Mesendoderm (in vitro differentiated cells): ENCODE results near the gene SWI5.
A peak's percentile ranks its signal among the peaks of the same experiment; 100 is the strongest.

Experiments
- DNase-seq: peaks from one replicate; pipeline ENCODE4 v3.0.0; 2013
- H2AK5ac ChIP-seq: 2 replicates; pipeline ENCODE4 v1.6.1; 2013; ENCODE audit warnings: low read length, inconsistent platforms
- H2BK120ac ChIP-seq: 2 replicates; pipeline ENCODE4 v1.6.1; 2013; ENCODE audit warnings: low read depth, mild to moderate bottlenecking, low read length, moderate library complexity, mixed read lengths
- H2BK15ac ChIP-seq: replicated peaks from 2 replicates; pipeline ENCODE4 v1.6.1; 2013; ENCODE audit warnings: low read depth, mild to moderate bottlenecking, moderate library complexity
- H2BK5ac ChIP-seq: 2 replicates; pipeline ENCODE4 v1.6.1; 2013; ENCODE audit warnings: low read length, inconsistent platforms
- H3K18ac ChIP-seq: 2 replicates; pipeline ENCODE4 v1.6.1; 2013; ENCODE audit warnings: mild to moderate bottlenecking, low read length, mixed read lengths
- H3K23ac ChIP-seq: one replicate; pipeline ENCODE4 v1.6.1; 2013; ENCODE audit warnings: low read length
- H3K27ac ChIP-seq: 2 replicates; pipeline ENCODE4 v1.5.1; 2013; ENCODE audit warnings: low read depth, mild to moderate bottlenecking, inconsistent platforms, low read length, moderate library complexity
- H3K27me3 ChIP-seq: 2 replicates; pipeline ENCODE4 v1.6.1; 2013; ENCODE audit warnings: low read length, control low read depth, mild to moderate bottlenecking, inconsistent platforms; ENCODE audit not compliant: insufficient read depth, poor library complexity
- H3K36me3 ChIP-seq: 2 replicates; pipeline ENCODE4 v1.6.1; 2013; ENCODE audit warnings: low read length, inconsistent platforms; ENCODE audit not compliant: control insufficient read depth, insufficient read depth
- H3K4ac ChIP-seq: one replicate; pipeline ENCODE4 v1.6.1; 2013; ENCODE audit warnings: low read depth, mild to moderate bottlenecking, low read length, moderate library complexity
- H3K4me1 ChIP-seq: 2 replicates; pipeline ENCODE4 v1.6.1; 2013; ENCODE audit warnings: low read depth, low read length, inconsistent platforms; ENCODE audit not compliant: control insufficient read depth
- H3K4me2 ChIP-seq: 2 replicates; pipeline ENCODE4 v1.6.1; 2013; ENCODE audit warnings: low read length
- H3K4me3 ChIP-seq: 2 replicates; pipeline ENCODE4 v1.5.1; 2013; ENCODE audit warnings: mild to moderate bottlenecking, low read length
- H3K56ac ChIP-seq: one replicate; pipeline ENCODE4 v1.6.1; 2013; ENCODE audit warnings: low read length
- H3K79me1 ChIP-seq: 2 replicates; pipeline ENCODE4 v1.6.1; 2013; ENCODE audit warnings: low read length, inconsistent platforms
- H3K79me2 ChIP-seq: 2 replicates; pipeline ENCODE4 v1.6.1; 2013; ENCODE audit warnings: mild to moderate bottlenecking, low read length; ENCODE audit not compliant: control insufficient read depth, insufficient read depth
- H3K9ac ChIP-seq: 2 replicates; pipeline ENCODE4 v1.6.1; 2013; ENCODE audit warnings: low read length, inconsistent platforms
- H4K5ac ChIP-seq: one replicate; pipeline ENCODE4 v1.6.1; 2013; ENCODE audit warnings: low read length
- H4K8ac ChIP-seq: one replicate; pipeline ENCODE4 v1.6.1; 2013; ENCODE audit warnings: low read depth, mild to moderate bottlenecking, control low read depth, low read length, moderate library complexity
- WGBS: extraction: QIAGEN DNeasy Blood & Tissue Kit; methylation state at CpG from one replicate; pipeline ENCODE4 v1.1.7; 2013; ENCODE audit warnings: low lambda C conversion rate, missing lambda C conversion rate; ENCODE audit not compliant: insufficient coverage; ENCODE audit errors: extremely low coverage; 5-methylcytosine and 5-hydroxymethylcytosine counted together

SWI5 gene

GRCh38 chr9:128297221-128297773 is 21.2 kb downstream of the SWI5 start:
- H3K79me1 ChIP-seq, result no peaks in the 10 kb centered on the region
- H3K4me1 ChIP-seq, result no peaks in the 10 kb centered on the region
- H3K23ac ChIP-seq, result peak overlapping the region; percentile 9
- H2BK15ac ChIP-seq, result no peak overlapping the region
- H3K36me3 ChIP-seq, result no peaks in the 10 kb centered on the region
- no peak overlapping the region for H3K4me2 ChIP-seq
- H4K5ac ChIP-seq, result no peak overlapping the region
- no peak overlapping the region for H3K4ac ChIP-seq
- DNase-seq, result no peak
- no peak overlapping the region for H2BK120ac ChIP-seq
- no peak overlapping the region for H3K27ac ChIP-seq
- H3K18ac ChIP-seq, result no peak overlapping the region
- no peaks in the 10 kb centered on the region for H3K79me2 ChIP-seq
- no peak overlapping the region for H2AK5ac ChIP-seq
- H2BK5ac ChIP-seq, result no peak overlapping the region
- no peak overlapping the region for H3K4me3 ChIP-seq
- H3K9ac ChIP-seq, result no peak overlapping the region
- H3K56ac ChIP-seq, result no peak overlapping the region
- H3K27me3 ChIP-seq, result no peaks in the 10 kb centered on the region
- H4K8ac ChIP-seq, result no peak overlapping the region
- WGBS, result no CpG with 5 or more reads among the region's 2 CpGs

- no peak overlapping the region for H3K4me2 ChIP-seq
- DNase-seq, result no peak
- no peak overlapping the region for H2BK15ac ChIP-seq
- no peak overlapping the region for H3K27ac ChIP-seq
- no peaks in the 10 kb centered on the region for H3K27me3 ChIP-seq
- no peak overlapping the region for H2BK120ac ChIP-seq
- no peak overlapping the region for H3K18ac ChIP-seq
- no peak overlapping the region for H3K9ac ChIP-seq
- H3K4ac ChIP-seq, result no peak overlapping the region
- H3K56ac ChIP-seq, result no peak overlapping the region
- no peaks in the 10 kb centered on the region for H3K79me1 ChIP-seq
- H3K4me1 ChIP-seq, result no peaks in the 10 kb centered on the region
- H4K5ac ChIP-seq, result no peak overlapping the region
- H3K23ac ChIP-seq, result no peak overlapping the region
- H3K79me2 ChIP-seq, result no peaks in the 10 kb centered on the region
- H3K4me3 ChIP-seq, result no peak overlapping the region
- H4K8ac ChIP-seq, result no peak overlapping the region
- H3K36me3 ChIP-seq, result no peaks in the 10 kb centered on the region
- H2AK5ac ChIP-seq, result no peak overlapping the region
- WGBS, result no CpG with 5 or more reads among the region's 20 CpGs
- H2BK5ac ChIP-seq, result no peak overlapping the region
Observed at GRCh38 chr9:128298535-128299482, 22.7 kb downstream of the SWI5 start.

GRCh38 chr9:128304136-128304970 is 28.3 kb downstream of the SWI5 start:
- Histone ChIP-seq H3K36me3 (no peaks in the 10 kb centered on the region), H2AK5ac (no peak overlapping the region), H4K5ac (no peak overlapping the region), H4K8ac (no peak overlapping the region), H3K9ac (no peak overlapping the region), H3K4me3 (no peak overlapping the region), H3K4me2 (no peak overlapping the region), H3K79me1 (no peaks in the 10 kb centered on the region), H3K56ac (no peak overlapping the region), H3K27me3 (no peaks in the 10 kb centered on the region), H2BK120ac (no peak overlapping the region), H3K23ac (no peak overlapping the region), H3K27ac (no peak overlapping the region), H3K18ac (no peak overlapping the region), H3K4ac (no peak overlapping the region), H2BK5ac (no peak overlapping the region), H3K4me1 (no peaks in the 10 kb centered on the region), H3K79me2 (no peaks in the 10 kb centered on the region), H2BK15ac (no peak overlapping the region)
- no CpG with 5 or more reads among the region's 9 CpGs for WGBS
- no peak for DNase-seq

- no peak overlapping the region for H2BK5ac ChIP-seq
- no peak overlapping the region for H4K8ac ChIP-seq
- no peak overlapping the region for H3K27ac ChIP-seq
- no peak overlapping the region for H3K4me2 ChIP-seq
- H3K36me3 ChIP-seq, result peaks cover 3% of the 10 kb centered on the region
- no peak for DNase-seq
- H3K79me1 ChIP-seq, result no peaks in the 10 kb centered on the region
- no peak overlapping the region for H3K56ac ChIP-seq
- H2BK120ac ChIP-seq, result no peak overlapping the region
- no peaks in the 10 kb centered on the region for H3K4me1 ChIP-seq
- H3K18ac ChIP-seq, result no peak overlapping the region
- no peak overlapping the region for H3K4me3 ChIP-seq
- H3K4ac ChIP-seq, result no peak overlapping the region
- no CpG with 5 or more reads among the region's 5 CpGs for WGBS
- no peak overlapping the region for H4K5ac ChIP-seq
- no peak overlapping the region for H2BK15ac ChIP-seq
- H3K79me2 ChIP-seq, result no peaks in the 10 kb centered on the region
- H3K23ac ChIP-seq, result no peak overlapping the region
- H3K9ac ChIP-seq, result no peak overlapping the region
- H3K27me3 ChIP-seq, result no peaks in the 10 kb centered on the region
- H2AK5ac ChIP-seq, result no peak overlapping the region
Observed at GRCh38 chr9:128304971-128305288, 28.9 kb downstream of the SWI5 start.

- no peak overlapping the region for H2BK5ac ChIP-seq
- H3K4me3 ChIP-seq, result no peak overlapping the region
- H4K8ac ChIP-seq, result no peak overlapping the region
- no peak overlapping the region for H3K23ac ChIP-seq
- H3K4me1 ChIP-seq, result no peaks in the 10 kb centered on the region
- H3K9ac ChIP-seq, result no peak overlapping the region
- no peak overlapping the region for H2AK5ac ChIP-seq
- no peak overlapping the region for H3K56ac ChIP-seq
- WGBS, result no CpG with 5 or more reads among the region's 16 CpGs
- H3K18ac ChIP-seq, result no peak overlapping the region
- no peaks in the 10 kb centered on the region for H3K79me1 ChIP-seq
- no peaks in the 10 kb centered on the region for H3K27me3 ChIP-seq
- no peak overlapping the region for H3K4ac ChIP-seq
- no peak overlapping the region for H3K4me2 ChIP-seq
- H2BK120ac ChIP-seq, result no peak overlapping the region
- H3K79me2 ChIP-seq, result no peaks in the 10 kb centered on the region
- no peak overlapping the region for H2BK15ac ChIP-seq
- no peak for DNase-seq
- H4K5ac ChIP-seq, result no peak overlapping the region
- no peak overlapping the region for H3K27ac ChIP-seq
- peaks cover 4% of the 10 kb centered on the region for H3K36me3 ChIP-seq
Observed at GRCh38 chr9:128309551-128309950, 33.5 kb downstream of the SWI5 start.
